ENCODE measurements around the gene TIAM1.

DNA sequence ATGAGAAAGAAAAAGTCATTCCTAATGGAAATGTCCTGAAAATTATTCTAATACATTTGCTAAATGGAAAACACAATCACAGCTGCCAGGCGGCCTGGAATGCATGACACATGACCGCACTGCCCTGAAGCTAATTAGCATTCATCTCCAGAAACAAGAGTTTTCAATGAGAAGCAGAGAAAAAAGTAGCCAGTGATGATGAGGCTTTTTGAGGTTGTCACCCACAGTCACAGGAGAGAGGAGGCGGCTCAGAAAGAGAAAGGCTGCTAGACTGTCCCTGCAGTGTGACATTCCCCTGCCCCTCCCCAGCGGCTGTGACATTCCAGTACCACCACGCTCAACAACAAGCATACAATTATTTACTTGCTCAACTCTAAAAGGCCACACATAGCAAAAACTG is 182.9 kb downstream of the TIAM1 start:
- TF ChIP-seq, protein P1, sequence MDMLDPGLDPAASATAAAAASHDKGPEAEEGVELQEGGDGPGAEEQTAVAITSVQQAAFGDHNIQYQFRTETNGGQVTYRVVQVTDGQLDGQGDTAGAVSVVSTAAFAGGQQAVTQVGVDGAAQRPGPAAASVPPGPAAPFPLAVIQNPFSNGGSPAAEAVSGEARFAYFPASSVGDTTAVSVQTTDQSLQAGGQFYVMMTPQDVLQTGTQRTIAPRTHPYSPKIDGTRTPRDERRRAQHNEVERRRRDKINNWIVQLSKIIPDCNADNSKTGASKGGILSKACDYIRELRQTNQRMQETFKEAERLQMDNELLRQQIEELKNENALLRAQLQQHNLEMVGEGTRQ (IDR thresholded peaks at IDR 0.05), result no peak
- TF ChIP-seq RAD21 (conservative IDR thresholded peaks at IDR 0.05 in 1 of 2, IDR thresholded peaks at IDR 0.05 in 1 of 2) (no peak), POLR2A (IDR thresholded peaks at IDR 0.05; ENCODE audit: low read length) (no peak), KDM1A (IDR thresholded peaks at IDR 0.05; ENCODE audit: low read depth) (no peak), GATA3 (IDR thresholded peaks at IDR 0.05; ENCODE audit: borderline replicate concordance) (no peak), MYC (IDR thresholded peaks at IDR 0.05; ENCODE audit: borderline replicate concordance, low read length) (no peak)
- TF ChIP-seq, protein P2, sequence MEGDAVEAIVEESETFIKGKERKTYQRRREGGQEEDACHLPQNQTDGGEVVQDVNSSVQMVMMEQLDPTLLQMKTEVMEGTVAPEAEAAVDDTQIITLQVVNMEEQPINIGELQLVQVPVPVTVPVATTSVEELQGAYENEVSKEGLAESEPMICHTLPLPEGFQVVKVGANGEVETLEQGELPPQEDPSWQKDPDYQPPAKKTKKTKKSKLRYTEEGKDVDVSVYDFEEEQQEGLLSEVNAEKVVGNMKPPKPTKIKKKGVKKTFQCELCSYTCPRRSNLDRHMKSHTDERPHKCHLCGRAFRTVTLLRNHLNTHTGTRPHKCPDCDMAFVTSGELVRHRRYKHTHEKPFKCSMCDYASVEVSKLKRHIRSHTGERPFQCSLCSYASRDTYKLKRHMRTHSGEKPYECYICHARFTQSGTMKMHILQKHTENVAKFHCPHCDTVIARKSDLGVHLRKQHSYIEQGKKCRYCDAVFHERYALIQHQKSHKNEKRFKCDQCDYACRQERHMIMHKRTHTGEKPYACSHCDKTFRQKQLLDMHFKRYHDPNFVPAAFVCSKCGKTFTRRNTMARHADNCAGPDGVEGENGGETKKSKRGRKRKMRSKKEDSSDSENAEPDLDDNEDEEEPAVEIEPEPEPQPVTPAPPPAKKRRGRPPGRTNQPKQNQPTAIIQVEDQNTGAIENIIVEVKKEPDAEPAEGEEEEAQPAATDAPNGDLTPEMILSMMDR (IDR thresholded peaks at IDR 0.05), result no peak
- TF ChIP-seq, protein P3, sequence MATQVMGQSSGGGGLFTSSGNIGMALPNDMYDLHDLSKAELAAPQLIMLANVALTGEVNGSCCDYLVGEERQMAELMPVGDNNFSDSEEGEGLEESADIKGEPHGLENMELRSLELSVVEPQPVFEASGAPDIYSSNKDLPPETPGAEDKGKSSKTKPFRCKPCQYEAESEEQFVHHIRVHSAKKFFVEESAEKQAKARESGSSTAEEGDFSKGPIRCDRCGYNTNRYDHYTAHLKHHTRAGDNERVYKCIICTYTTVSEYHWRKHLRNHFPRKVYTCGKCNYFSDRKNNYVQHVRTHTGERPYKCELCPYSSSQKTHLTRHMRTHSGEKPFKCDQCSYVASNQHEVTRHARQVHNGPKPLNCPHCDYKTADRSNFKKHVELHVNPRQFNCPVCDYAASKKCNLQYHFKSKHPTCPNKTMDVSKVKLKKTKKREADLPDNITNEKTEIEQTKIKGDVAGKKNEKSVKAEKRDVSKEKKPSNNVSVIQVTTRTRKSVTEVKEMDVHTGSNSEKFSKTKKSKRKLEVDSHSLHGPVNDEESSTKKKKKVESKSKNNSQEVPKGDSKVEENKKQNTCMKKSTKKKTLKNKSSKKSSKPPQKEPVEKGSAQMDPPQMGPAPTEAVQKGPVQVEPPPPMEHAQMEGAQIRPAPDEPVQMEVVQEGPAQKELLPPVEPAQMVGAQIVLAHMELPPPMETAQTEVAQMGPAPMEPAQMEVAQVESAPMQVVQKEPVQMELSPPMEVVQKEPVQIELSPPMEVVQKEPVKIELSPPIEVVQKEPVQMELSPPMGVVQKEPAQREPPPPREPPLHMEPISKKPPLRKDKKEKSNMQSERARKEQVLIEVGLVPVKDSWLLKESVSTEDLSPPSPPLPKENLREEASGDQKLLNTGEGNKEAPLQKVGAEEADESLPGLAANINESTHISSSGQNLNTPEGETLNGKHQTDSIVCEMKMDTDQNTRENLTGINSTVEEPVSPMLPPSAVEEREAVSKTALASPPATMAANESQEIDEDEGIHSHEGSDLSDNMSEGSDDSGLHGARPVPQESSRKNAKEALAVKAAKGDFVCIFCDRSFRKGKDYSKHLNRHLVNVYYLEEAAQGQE (IDR thresholded peaks at IDR 0.05), result no peak
